Uterus (tissue), 4 donors: Measurements from ENCODE around the gene AK5. TPM values are rescaled to one million over a fixed set of nuclear protein-coding genes. Genes with fewer than 3 reads are reported as not detected.
"Not testable (repeated sequence)": the region's sequence is repeated elsewhere in the genome, so short reads cannot be mapped to it uniquely, and the experiment has no call there.

Source experiments
- DNase-seq, 2 donors: peaks; one replicate each; pipeline ENCODE4 v3.0.0-alpha.2; 2019 to 2020
- H3K27ac ChIP-seq, 2 donors: fragments of 200-600 bp; sonication (generic); 1 replicate in 1 of 2; 2 replicates in 1 of 2; pipeline ENCODE4 v1.5.1; 2016 to 2018
- H3K27me3 ChIP-seq, 2 donors: fragments of 200-600 bp; sonication (generic); one replicate each; pipeline ENCODE4 v1.5.1; 2018 to 2019; ENCODE audit warnings: control low read depth in 1 of 2
- H3K36me3 ChIP-seq, 2 donors: fragments of 200-600 bp; sonication (generic); one replicate each; pipeline ENCODE4 v1.5.1; 2019; ENCODE audit warnings: control low read depth in 1 of 2
- H3K4me1 ChIP-seq, 2 donors: fragments of 200-600 bp; sonication (generic); one replicate each; pipeline ENCODE4 v1.5.1; 2018 to 2019; ENCODE audit warnings: control low read depth in 1 of 2
- H3K4me3 ChIP-seq, 2 donors: fragments of 200-600 bp; sonication (generic); 1 replicate in 1 of 2; 2 replicates in 1 of 2; pipeline ENCODE4 v1.5.1; 2018 to 2019; ENCODE audit warnings: mild to moderate bottlenecking in 1 of 2
- H3K9me3 ChIP-seq, 2 donors: fragments of 200-600 bp; sonication (generic); one replicate each; pipeline ENCODE4 v1.5.1; 2019; ENCODE audit warnings: control low read depth in 1 of 2
- CTCF ChIP-seq, 4 experiments: fragments of 200-600 bp in 2 of 4; fragments of 450-650 bp in 2 of 4; sonication (generic) in 2 of 4; IDR thresholded peaks; one replicate each; pipeline ENCODE4 v1.5.1; 2016 to 2019; ENCODE audit warnings: antibody characterized with exemption in 4 of 4, mild to moderate bottlenecking in 2 of 4, moderate library complexity in 1 of 4
- POLR2A ChIP-seq, 2 donors: fragments of 450-650 bp; IDR thresholded peaks; one replicate each; pipeline ENCODE4 v1.6.1; 2016; ENCODE audit warnings: antibody characterized with exemption in 2 of 2, mild to moderate bottlenecking in 1 of 2, moderate library complexity in 1 of 2
- intact Hi-C: fragments of 100-400 bp; cut with DNase I; formaldehyde crosslinking; loops from one replicate; pipeline ENCODE4 v1.15.1; 2023; ENCODE audit warnings: low total_unique reads
- total RNA-seq, 4 donors: library from RNA; depleted of rRNA in 3 of 4; stranded (reverse); fragments of >200 nt in 3 of 4; gene quantifications; one replicate each; pipeline versions ENCODE4 v1.1.0 to v1.2.4, GENCODE V29; 2014 to 2023
- donor health status: DM: yes; HTN: yes; CAD: no.

AK5 gene
- total RNA-seq, 4 donors from 2014 or later, result 0.88 to 4.6 TPM; not detected in 2

- no peak for TF ChIP-seq CTCF (IDR thresholded peaks at IDR 0.05)
- TF ChIP-seq POLR2A (IDR thresholded peaks at IDR 0.05), result no peak
- intact Hi-C loops, result no loop called here
- H3K36me3 ChIP-seq, result no peaks in the 10 kb centered on the region
- H3K27ac ChIP-seq, result no peak overlapping the region
- no peaks in the 10 kb centered on the region for H3K27me3 ChIP-seq
- no peak overlapping the region for H3K4me3 ChIP-seq
- no peaks in the 10 kb centered on the region for H3K4me1 ChIP-seq
- H3K9me3 ChIP-seq, result no peaks in the 10 kb centered on the region
- no peak for DNase-seq
These were observed 126.0 kb downstream of the AK5 start for GRCh38 chr1:77407738-77408375.

DNA sequence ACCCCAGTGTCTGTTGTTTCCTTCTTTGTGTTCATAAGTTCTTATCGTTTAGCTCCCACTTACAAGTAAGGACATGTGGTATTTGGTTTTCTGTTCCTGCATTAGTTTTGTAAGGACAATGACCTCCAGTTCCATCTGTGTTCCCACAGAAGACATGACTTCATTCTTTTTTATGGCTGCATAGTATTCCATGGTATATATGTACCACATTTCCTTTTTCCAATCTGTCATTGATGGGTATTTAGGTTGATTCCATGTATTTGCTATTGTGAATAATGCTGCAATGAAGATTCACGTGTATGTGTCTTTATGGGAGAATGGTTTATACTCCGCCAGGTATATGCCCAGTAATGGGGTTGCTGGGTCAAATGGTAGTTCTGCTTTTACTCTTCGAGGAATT, 127.1 kb downstream of the AK5 start:
- H3K27ac ChIP-seq, H3K36me3 ChIP-seq, intact Hi-C loops, H3K4me1 ChIP-seq, H3K9me3 ChIP-seq, DNase-seq, H3K4me3 ChIP-seq, H3K27me3 ChIP-seq: not testable (repeated sequence)

- Histone ChIP-seq H3K4me1 (no peaks in the 10 kb centered on the region), H3K27me3 (no peaks in the 10 kb centered on the region), H3K9me3 (no peaks in the 10 kb centered on the region), H3K36me3 (no peaks in the 10 kb centered on the region), H3K4me3 (no peak overlapping the region), H3K27ac (no peak overlapping the region)
- no peak for DNase-seq
- no peak for TF ChIP-seq POLR2A (IDR thresholded peaks at IDR 0.05)
- intact Hi-C loops, result no loop called here
These were observed 130.4 kb downstream of the AK5 start for GRCh38 chr1:77412069-77412819.

DNA sequence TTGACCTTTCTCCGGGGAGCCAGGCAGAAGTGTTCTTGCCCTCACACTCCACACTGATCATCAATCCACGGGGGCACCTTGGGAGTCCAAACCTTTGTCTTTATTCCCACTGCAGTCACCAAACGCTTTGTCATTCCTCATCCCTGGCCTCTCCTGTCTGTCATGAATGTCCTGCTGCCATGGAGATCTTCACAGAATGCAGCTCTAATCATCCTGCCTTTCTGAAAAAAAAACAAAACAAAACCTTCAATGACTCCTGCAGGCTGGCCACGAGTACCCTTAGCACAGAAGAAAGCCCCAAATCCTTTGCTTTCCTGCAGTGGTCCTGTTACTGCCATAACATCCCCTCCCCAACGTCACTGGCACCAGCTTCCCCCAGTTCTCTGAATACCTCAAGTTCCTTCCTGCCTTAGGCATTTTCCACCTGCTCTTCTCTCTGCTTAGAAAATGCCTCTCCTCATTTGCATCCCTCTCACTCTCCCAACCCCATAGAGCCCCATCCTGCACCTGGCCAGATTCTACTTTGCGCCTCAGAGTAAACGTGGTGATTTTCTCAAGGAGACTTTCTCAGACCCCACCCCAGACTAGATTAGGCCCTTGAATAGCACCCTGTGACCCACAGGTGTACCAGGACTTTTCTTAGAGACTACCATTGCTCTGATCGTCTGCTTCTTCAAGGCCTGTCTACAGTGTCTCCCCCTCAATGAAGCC, 131.2 kb downstream of the AK5 start:
- H3K4me3 ChIP-seq, result no peak overlapping the region
- TF ChIP-seq CTCF (IDR thresholded peaks at IDR 0.05) (no peak), POLR2A (IDR thresholded peaks at IDR 0.05) (no peak)
- H3K27me3 ChIP-seq, result no peaks in the 10 kb centered on the region
- H3K27ac ChIP-seq, result no peak overlapping the region
- H3K36me3 ChIP-seq, result no peaks in the 10 kb centered on the region
- intact Hi-C loops, result no loop called here
- no peak for DNase-seq
- no peaks in the 10 kb centered on the region for H3K4me1 ChIP-seq
- no peaks in the 10 kb centered on the region for H3K9me3 ChIP-seq

DNA sequence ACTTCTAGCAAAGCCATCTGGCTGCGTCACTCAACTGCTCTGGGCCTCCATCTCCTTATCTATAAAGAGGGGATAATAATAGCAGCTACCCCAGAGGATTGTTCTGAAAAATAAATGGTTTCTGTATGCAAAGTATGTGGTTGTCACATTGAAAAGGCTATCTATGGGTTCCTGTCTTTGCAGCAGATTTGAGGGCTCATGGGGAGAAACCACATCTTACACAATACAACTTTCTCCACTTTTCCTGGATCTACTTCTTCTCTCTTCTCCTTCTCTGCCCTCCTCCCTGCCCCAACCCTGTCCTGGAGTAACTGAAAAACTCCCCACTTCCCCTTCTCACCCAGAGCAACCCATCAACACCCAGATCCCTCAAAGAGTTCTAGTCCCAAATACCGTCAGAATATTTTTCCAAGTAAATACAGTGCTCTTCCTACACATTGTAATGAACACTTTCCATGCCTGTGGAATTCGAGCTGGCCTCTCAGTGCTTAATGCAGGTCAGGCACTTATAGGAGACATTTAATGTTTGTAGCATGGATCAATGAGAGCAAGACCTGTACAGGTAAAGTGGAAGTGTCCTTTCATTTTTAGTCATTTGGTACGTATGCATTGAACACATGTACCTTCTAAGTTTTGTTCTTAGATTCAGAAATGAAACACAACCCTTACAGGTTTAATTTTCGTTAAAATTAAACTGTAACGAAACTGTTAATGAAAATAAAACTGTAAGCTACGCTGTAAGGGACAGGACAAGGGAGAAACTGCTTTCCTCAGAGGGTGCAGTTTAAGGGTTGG, 131.9 kb downstream of the AK5 start:
- Histone ChIP-seq H3K9me3 (no peaks in the 10 kb centered on the region), H3K27ac (no peak overlapping the region), H3K36me3 (no peaks in the 10 kb centered on the region), H3K4me1 (no peaks in the 10 kb centered on the region), H3K27me3 (no peaks in the 10 kb centered on the region), H3K4me3 (no peak overlapping the region)
- TF ChIP-seq CTCF (IDR thresholded peaks at IDR 0.05) (no peak), POLR2A (IDR thresholded peaks at IDR 0.05) (no peak)
- intact Hi-C loops, result no loop called here
- DNase-seq, result no peak
